SK-N-SH (cell line): ENCODE data around the gene B4GALT6.

Source experiments
- CHD2 ChIP-seq: fragments of 150-350 bp; IDR thresholded peaks from 2 replicates; pipeline ENCODE4 v1.6.1; 2018; ENCODE audit warnings: low read length; ENCODE audit not compliant: partially characterized antibody
- JUND ChIP-seq: IDR thresholded peaks from 2 replicates; pipeline ENCODE4 v1.4.0; 2012
- NFIC ChIP-seq: IDR thresholded peaks from 2 replicates; pipeline ENCODE4 v1.4.0; 2012; ENCODE audit warnings: borderline replicate concordance
- POLR2AphosphoS5 ChIP-seq: IDR thresholded peaks from 2 replicates; pipeline ENCODE4 v1.6.1; 2012; ENCODE audit warnings: low read depth, low read length
- RAD21 ChIP-seq: IDR thresholded peaks from 2 replicates; pipeline ENCODE4 v1.6.1; 2012; ENCODE audit warnings: mild to moderate bottlenecking, low read length
- TCF12 ChIP-seq: IDR thresholded peaks from 2 replicates; pipeline ENCODE4 v1.4.0; 2012
- TEAD4 ChIP-seq: IDR thresholded peaks from 2 replicates; pipeline ENCODE4 v1.4.0; 2012; ENCODE audit warnings: mild to moderate bottlenecking, borderline replicate concordance; ENCODE audit not compliant: insufficient read depth
- YY1 ChIP-seq: IDR thresholded peaks from 2 replicates; pipeline ENCODE4 v1.4.0; 2012; ENCODE audit warnings: low read depth, mild to moderate bottlenecking
- TF ChIP-seq, protein P1 (sequence below): fragments of 200-600 bp; sonication (generic); IDR thresholded peaks from 2 replicates; pipeline ENCODE4 v1.6.1; 2017; ENCODE audit warnings: antibody characterized with exemption, mild to moderate bottlenecking, moderate library complexity

DNA sequence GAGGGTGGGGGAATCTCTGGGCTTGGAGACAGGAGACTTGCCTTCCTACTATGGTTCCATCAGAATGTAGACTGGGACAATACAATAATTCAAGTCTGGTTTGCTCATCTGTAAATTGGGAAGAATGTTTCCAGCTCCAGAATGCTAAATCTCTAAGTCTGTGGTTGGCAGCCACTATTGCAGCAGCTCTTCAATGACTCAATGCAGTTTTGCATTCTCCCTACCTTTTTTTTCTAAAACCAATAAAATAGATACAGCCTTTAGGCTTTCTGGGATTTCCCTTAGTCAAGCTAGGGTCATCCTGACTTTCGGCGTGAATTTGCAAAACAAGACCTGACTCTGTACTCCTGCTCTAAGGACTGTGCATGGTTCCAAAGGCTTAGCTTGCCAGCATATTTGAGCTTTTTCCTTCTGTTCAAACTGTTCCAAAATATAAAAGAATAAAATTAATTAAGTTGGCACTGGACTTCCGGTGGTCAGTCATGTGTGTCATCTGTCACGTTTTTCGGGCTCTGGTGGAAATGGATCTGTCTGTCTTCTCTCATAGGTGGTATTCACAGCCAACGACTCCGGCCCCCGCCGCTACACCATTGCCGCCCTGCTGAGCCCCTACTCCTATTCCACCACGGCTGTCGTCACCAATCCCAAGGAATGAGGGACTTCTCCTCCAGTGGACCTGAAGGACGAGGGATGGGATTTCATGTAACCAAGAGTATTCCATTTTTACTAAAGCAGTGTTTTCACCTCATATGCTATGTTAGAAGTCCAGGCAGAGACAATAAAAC lies 86.2 kb downstream of the B4GALT6 start:
- TF ChIP-seq, protein P1, sequence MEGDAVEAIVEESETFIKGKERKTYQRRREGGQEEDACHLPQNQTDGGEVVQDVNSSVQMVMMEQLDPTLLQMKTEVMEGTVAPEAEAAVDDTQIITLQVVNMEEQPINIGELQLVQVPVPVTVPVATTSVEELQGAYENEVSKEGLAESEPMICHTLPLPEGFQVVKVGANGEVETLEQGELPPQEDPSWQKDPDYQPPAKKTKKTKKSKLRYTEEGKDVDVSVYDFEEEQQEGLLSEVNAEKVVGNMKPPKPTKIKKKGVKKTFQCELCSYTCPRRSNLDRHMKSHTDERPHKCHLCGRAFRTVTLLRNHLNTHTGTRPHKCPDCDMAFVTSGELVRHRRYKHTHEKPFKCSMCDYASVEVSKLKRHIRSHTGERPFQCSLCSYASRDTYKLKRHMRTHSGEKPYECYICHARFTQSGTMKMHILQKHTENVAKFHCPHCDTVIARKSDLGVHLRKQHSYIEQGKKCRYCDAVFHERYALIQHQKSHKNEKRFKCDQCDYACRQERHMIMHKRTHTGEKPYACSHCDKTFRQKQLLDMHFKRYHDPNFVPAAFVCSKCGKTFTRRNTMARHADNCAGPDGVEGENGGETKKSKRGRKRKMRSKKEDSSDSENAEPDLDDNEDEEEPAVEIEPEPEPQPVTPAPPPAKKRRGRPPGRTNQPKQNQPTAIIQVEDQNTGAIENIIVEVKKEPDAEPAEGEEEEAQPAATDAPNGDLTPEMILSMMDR = no peak
- TF ChIP-seq YY1 (no peak), TCF12 (no peak), TEAD4 (no peak), CHD2 (no peak), JUND (no peak), POLR2AphosphoS5 (no peak), NFIC (no peak), RAD21 (no peak)
